Measurements from ENCODE around the gene CLEC16A.
A peak's percentile ranks its signal among the peaks of the same experiment; 100 is the strongest.

- TF ChIP-seq CTCF (IDR thresholded peaks at IDR 0.05; ENCODE audit: insufficient read depth, low read length) (no peak), SPI1 (IDR thresholded peaks at IDR 0.05; ENCODE audit: borderline replicate concordance, low read depth) (peak; percentile 88)
Measured at GRCh38 chr16:11066261-11066870, 122.0 kb downstream of the CLEC16A start.

Measured in HL-60 (cell line).